Measurements from ENCODE around the gene NOG.

The NOG gene

DNA sequence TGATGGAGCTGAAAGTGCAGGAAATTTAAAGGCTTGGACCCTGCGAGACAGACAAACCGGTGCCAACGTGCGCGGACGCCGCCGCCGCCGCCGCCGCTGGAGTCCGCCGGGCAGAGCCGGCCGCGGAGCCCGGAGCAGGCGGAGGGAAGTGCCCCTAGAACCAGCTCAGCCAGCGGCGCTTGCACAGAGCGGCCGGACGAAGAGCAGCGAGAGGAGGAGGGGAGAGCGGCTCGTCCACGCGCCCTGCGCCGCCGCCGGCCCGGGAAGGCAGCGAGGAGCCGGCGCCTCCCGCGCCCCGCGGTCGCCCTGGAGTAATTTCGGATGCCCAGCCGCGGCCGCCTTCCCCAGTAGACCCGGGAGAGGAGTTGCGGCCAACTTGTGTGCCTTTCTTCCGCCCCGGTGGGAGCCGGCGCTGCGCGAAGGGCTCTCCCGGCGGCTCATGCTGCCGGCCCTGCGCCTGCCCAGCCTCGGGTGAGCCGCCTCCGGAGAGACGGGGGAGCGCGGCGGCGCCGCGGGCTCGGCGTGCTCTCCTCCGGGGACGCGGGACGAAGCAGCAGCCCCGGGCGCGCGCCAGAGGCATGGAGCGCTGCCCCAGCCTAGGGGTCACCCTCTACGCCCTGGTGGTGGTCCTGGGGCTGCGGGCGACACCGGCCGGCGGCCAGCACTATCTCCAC is at the start of gene NOG:
Gene NOG, plus strand, starts transcription at position 54 of the 674 bp plus-strand sequence. Its CDS starts 525 bp downstream, at position 579.
- DNase-seq (ENCODE audit: low read depth, low spot score) = peak; percentile 90

DNA sequence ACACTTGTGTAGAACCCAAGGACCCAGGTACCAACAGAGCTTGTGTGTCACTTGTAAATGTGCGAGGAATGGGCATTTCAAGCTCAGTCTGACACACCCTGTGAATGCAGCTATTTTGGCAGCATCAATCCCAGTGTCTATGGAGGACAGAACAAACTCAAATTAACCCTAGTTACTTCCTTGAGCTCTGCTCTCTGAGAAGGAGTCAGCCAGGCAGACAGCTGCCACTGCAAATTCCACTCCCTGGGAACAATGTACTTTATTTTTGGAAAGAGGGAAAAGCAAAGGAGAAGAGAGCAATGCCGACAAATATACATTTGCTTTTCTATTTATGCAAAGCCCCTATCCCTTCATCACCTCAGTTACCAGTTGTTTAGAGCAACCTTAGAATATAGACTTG is 48.4 kb upstream of the NOG start:
- no peak for DNase-seq (ENCODE audit: low read depth, low spot score)

DNA sequence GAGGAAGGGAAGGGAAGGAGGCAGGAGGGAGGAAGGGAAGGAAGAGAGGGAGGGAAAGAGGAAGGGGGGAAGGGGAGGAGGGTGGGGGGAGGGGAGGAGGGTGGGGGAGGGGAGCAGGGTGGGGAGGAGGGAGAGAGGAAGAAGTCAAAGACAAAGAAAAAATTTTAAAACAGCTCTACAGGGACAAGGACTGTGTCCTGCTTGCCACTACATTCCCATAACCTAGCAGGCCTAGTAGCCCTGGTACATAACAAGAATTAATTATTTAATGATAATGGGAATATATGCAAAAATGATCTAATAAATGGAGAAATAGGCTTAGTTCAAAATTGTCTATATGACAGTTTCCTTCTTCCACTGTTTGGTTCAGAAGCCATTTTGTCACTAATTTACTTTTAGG is 47.6 kb upstream of the NOG start:
- DNase-seq (ENCODE audit: low read depth, low spot score) = no peak

DNA sequence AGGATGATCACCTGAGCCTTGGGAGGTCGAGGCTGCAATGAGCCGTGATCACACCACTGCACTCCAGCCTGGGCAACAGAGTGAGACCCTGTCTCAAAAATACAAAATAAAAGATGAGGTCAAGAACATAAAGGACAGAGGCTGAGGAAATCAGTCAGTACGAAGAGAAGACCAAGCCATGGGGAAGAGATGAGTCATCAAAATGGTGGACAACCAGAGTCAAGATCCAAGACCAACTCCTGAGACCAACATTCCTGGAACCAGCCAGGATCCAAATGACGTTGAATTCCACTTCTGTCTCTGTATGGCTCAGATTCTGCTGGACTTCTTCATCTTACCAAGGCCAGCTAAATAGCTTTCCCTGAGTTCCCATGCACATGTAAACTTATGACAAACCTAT is 44.8 kb upstream of the NOG start:
- no peak for DNase-seq (ENCODE audit: low read depth, low spot score)

DNA sequence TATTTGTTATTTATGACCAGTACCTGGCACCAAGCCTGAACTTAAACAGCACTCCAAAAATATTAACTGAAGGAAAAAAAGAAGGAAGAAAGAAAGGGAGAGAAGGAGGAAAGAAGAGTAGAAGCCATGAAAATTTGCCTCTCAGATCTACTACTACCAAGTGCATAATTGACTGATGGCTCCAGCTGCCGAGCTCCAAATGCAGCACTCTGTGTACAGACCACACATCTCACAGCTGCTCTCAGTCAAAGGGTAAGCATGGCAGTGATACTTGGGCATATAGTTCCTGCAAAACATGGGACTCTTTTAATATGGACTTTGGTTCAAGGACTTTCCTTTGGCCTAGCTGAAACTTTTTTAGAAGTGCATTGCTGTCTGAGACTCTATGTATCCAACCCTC is 44.0 kb upstream of the NOG start:
- no peak for DNase-seq (ENCODE audit: low read depth, low spot score)

DNA sequence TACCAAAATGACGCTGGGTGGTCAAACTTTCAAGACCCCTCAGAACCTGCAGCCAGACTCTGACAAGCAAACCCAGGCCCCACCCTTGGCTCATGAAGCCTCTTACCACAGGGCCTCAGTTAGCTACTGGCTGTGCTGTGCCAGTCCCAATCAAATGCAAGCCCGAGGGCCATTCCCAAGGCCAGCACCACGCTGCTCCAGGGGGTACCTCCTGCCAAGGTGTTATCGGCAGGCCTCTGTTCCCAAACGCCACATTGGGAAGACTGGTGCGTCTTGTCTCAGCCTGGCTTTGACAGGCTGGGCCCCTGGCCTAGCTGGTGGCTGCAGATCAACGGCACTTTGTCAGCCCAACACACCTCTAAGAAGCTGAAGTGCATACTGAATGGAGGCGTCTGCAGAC is 35.8 kb upstream of the NOG start:
- no peak for DNase-seq (ENCODE audit: low read depth, low spot score)

DNA sequence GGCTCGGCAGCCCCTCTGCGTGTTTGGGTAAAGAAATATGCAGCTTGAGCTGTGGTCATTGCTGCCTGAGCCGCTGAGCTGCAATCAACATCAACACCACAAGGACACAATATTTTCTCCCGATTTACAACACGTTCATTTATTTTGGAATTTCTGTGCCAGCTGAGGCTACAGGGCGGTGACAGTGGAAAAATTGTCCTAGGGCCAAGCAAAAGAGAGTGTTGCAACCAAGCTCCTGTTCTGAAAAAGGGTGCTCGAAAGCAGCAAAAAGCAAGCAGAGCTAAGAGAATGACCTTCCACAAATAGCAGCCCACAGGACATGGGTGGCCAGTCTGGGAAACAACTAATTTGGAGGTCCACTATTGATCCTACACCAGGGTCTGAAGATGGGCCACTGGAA is 35.4 kb upstream of the NOG start:
- DNase-seq (ENCODE audit: low read depth, low spot score) = no peak

DNA sequence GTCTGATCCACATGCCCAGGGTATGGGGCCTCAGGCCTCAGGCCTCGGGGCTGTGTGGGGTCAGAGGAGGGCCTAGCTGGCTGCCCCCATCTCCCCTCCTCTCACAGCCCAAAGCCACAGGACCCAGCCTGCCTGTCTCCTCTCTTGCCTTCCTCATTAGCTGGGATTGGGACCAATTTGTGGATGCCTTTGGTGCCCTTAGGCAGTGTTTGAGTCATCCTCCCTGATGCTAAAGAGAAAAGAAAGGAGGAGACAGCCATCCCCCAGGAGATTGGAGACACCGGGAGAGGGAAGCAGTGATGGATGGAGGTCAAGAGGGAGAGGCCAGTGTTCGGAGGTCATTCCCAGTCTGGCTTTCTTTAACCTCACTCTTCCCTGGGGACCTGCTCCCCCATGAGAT is 23.3 kb upstream of the NOG start:
- no peak for DNase-seq (ENCODE audit: low read depth, low spot score)

DNA sequence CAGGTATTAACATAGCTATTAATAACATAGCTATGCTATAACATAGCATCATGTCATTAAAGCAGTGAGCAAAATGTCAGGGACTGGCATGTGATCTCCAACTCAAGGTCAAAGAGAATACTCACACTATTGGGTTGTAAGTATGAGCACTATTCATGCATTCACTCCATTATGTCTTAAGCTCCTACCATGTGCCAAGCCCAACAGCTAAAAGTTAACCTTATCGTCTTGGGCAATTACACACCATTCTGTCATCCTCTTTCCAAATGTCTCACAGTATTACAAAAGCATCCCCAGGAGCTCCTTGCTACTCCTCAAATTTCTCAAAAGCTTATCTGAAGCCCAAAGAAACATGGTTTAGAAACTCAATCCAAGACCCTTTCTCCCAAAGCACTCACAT is 22.0 kb upstream of the NOG start:
- no peak for DNase-seq (ENCODE audit: low read depth, low spot score)

DNA sequence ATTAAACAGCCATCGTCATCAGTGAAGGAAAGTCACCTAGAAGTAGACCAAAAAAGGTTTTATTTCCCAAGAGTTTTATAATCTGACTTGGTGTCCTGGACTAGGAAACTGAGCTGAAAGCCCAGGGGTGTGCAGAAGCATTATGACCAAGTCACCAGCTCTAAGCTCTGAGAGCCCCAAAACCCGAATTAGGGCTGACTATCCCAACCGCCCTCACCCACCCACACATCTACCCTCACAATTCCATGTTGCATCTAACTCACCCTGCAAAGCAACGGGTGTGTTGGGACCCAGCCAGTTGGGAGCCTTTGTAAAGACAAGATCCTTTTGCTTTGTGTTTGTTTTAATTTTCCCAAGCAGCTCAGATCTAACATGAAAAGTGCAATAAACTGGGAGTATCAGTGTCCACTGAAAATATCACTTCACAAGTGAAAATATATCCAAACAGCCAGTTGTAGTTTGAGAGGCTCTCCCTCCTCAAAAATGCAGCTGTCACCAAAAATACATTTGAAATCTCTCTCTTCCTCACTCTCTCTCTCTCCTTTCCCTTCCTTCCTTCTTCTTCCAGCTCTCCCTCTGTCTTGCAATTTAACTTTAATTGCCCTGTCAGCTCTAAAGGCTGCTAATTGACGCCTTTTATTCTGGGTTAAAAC is 16.2 kb upstream of the NOG start:
- DNase-seq (ENCODE audit: low read depth, low spot score) = no peak

DNA sequence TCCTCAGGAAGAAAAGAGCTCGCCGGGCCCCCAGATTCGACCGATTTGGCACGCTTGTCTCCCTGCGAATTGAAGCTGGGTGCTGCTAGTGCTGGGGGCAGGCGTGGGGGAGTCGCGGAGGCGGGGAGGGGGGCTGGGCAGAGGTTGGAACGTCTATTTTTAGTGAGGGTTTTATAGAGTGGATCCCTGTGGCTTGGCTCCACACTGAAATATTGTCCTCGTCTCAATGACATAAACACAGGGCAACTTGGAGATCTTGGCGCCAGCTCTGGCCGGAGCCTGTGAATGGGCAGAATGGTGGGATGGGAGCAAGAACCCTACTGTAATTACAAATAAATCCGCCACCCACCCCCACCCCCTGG is 15.7 kb upstream of the NOG start:
- no peak for DNase-seq (ENCODE audit: low read depth, low spot score)

DNA sequence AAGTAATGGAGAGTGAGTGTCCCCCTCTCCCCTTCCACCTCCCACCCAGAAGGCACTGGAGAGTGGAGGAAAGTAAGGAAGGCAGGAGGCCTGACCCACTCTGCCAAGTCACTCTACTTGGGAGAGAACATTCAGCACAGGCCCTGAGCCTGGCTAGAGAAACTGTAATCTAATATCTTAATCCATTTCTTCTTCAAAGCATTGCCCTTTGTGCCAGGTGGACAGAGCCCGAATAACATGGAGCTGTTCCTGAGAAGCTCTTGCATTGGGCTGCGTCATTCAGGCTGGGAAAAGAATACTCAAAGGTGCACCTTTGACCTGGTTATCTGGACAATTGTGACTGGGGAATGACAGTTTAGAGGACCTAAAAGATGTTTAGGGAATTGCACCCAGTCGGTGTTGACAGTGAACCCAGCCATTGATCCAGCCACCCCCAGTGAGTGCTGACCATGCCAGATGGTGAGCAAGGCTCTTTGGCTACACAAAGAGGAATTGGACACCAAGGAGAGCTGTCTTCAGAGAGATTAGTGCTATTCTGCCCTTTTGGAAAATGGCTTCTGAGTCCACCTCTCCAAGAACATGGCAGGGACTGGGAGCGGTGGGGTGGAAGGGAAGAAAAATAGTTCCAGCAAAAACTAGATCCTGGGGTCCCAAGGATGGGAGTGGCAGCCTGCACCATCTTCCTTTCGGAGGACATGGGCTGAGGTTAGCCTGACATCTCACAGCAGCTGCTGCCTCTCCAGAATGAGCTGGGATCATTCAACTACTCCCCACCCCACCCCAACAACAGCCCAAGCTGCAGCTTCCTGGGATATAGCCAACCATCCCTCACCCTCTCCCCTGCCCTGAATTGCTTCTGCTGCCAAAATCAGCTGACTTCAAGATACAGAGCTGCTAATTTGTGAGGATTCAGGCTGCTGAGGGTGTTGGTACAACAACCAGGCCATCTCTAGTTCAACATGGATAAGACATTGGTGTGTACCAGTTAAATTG is 11.6 kb upstream of the NOG start:
- DNase-seq (ENCODE audit: low read depth, low spot score) = no peak

DNA sequence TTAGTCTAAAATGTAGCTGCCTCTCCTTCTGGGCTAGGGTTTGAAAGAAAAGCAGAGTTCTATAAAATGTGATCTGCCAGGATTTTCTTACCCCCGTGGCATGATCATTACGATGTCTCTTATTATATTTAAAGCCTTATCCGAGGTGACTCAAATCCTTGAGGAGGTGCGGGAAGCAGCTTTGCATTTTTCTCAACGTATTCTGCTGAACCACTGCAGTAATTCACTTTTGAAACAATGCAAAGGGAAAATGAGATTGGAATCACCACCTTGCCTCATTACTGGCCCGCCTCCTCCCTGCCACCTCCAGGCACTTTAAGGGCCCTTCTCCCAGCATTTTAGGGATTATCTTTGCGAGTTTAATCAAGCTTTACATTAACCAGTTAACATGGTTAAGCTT is 9.7 kb upstream of the NOG start:
- DNase-seq (ENCODE audit: low read depth, low spot score) = no peak

DNA sequence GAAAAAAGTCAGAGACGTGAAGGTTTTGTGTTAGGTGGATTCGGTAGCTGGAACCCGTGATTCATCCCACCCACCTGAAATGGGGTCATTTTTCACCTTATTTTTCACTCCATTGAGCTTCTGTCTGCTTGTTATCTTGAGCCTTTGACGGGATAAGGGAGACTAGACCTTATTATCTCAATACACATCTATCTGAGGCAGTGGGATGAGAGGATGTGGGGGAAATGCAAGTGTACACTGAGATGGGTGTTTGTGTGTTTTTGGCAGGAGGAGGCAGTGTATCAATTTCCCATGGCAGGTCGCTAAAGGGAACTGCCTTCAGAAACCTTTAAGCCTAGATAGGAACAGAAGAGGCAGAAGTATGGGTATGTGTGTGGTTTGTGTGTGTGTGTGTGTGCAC is 6.2 kb upstream of the NOG start:
- DNase-seq (ENCODE audit: low read depth, low spot score) = no peak

DNA sequence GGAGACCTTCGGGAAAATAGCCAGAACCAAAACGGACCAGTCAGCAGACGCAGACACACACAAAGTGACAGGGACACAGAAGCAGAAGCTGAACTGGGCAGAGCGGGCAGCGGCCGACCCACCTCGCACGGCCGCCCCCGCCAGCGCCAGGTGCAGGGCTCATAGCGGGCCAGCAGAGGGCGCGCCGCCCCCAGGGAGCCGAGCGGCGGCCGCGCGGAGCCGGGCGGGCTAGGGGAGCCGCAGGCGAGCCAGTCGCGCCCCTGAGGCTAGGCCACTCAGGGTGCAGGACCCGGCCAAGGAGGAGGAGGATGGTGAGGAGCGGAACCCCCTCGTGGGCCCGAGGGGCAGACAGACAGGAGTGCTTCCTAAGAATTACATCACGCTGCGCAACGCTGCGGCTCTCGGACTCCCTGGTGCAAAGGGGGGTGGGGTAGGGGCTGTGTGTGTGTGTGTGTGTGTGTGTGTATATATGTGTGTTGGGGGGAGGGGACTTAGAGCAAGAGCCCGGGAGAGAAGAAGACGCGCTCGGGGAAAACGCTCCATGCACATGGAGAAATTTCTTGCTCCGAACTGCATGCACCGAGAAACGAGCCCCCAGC is 913 bp upstream of the NOG start:
- peak; percentile 87 for DNase-seq (ENCODE audit: low read depth, low spot score)

DNA sequence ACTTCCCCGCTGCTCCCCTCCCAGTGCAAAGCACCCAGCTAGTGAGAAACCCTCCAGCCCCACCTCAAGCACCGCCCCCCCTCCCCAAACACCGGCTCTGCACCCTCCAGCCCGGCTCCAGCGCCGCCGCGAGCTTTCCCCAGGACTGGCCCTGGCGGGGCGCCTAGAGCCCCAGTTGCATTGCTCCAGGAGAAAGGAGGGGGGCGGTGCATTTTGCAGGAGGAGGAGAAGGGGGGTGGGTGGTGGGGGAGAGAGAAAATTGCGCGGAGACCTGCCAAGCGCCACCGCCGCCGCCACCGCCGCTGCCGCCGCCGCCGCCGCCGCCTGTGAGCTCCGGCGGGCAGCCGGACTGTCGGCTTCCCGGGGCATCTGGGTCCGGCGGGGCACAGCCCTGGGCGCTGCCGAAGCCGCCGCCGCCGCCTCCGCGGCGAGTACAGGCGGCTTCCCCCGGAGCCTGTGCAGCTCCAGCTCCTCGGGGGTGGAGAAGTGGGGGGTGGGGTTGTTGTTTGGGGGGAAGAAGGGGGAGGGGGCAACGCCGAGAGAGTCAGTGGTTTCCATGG is 333 bp upstream of the NOG start:
- DNase-seq (ENCODE audit: low read depth, low spot score) = peak; percentile 82

DNA sequence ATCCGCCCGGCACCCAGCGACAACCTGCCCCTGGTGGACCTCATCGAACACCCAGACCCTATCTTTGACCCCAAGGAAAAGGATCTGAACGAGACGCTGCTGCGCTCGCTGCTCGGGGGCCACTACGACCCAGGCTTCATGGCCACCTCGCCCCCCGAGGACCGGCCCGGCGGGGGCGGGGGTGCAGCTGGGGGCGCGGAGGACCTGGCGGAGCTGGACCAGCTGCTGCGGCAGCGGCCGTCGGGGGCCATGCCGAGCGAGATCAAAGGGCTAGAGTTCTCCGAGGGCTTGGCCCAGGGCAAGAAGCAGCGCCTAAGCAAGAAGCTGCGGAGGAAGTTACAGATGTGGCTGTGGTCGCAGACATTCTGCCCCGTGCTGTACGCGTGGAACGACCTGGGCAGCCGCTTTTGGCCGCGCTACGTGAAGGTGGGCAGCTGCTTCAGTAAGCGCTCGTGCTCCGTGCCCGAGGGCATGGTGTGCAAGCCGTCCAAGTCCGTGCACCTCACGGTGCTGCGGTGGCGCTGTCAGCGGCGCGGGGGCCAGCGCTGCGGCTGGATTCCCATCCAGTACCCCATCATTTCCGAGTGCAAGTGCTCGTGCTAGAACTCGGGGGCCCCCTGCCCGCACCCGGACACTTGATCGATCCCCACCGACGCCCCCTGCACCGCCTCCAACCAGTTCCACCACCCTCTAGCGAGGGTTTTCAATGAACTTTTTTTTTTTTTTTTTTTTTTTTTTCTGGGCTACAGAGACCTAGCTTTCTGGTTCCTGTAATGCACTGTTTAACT is 1.0 kb downstream of the NOG start:
- DNase-seq (ENCODE audit: low read depth, low spot score) = peak; percentile 45

DNA sequence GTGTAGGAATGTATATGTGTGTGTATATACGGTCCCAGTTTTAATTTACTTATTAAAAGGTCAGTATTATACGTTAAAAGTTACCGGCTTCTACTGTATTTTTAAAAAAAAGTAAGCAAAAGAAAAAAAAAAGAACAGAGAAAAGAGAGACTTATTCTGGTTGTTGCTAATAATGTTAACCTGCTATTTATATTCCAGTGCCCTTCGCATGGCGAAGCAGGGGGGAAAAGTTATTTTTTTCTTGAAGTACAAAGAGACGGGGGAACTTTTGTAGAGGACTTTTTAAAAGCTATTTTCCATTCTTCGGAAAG is 1.6 kb downstream of the NOG start:
- DNase-seq (ENCODE audit: low read depth, low spot score) = no peak

DNA sequence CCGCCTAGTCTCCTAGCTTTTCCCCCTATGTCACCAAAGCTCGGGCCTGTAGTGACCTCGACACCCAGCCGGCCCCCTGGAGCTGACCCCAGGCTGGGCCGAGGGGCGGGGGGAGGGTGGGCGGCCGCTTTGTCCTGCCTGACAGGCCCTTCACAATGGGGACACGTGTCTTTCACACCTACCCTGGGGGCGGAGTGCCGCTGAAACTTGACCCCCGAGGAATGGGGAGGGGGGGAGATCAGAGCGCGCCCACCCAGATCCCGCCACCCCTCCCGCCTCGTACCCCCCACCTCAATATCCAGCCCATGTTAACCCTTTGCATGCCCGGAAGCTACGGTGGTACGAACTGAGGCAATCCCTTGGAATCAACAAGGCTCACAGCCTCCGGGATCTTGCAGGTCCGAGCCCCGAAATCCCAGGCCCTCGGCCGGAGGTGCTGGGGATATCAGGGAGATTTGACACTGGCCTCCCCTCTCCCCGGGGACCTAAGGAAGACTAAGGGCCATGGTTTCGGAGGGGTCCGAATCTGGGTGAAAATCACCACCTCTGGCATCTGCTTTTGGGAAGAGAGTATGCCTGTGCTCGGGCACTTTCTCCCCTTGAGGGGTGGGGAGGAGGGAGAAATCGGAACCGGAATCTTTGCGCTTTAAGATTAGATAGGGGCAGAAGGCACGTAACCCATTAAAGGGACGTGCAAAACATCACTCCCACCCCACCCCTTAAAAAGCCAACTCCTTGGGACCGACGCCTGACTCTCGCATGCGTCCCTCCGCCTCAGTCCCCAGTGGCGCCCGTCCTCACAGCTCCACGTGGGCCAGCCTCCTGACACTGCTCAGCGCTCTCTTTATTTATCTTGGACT is 2.6 kb downstream of the NOG start:
- peak; percentile 36 for DNase-seq (ENCODE audit: low read depth, low spot score)
